ENCODE measurements around the gene SORCS2. TPM values are rescaled to one million over a fixed set of nuclear protein-coding genes. Genes with fewer than 3 reads are reported as not detected.

SORCS2 gene
- total RNA-seq, 4 donors from 2014 or later = 0.19 to 0.85 (median 0.66) TPM

DNA sequence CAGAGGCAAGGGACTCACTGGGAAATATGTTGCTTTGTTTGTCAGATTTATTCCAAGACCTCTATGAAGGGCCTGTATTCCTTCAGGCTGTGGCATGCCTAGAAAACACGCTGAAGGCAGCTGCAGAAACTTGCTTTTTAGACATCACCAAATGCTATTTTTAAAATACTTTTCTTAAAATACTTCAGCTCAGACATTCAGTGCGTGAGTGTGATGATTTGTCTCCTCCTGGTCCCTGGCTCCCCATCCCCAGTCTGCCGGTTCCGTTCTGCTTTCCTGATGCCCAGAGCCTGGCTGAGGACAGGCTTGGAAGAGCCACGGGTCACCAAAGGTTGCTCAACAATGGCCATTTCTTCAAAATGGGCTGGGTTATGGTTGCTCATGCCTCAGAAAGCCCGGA is 187.4 kb downstream of the SORCS2 start:
- TF ChIP-seq, protein P1, sequence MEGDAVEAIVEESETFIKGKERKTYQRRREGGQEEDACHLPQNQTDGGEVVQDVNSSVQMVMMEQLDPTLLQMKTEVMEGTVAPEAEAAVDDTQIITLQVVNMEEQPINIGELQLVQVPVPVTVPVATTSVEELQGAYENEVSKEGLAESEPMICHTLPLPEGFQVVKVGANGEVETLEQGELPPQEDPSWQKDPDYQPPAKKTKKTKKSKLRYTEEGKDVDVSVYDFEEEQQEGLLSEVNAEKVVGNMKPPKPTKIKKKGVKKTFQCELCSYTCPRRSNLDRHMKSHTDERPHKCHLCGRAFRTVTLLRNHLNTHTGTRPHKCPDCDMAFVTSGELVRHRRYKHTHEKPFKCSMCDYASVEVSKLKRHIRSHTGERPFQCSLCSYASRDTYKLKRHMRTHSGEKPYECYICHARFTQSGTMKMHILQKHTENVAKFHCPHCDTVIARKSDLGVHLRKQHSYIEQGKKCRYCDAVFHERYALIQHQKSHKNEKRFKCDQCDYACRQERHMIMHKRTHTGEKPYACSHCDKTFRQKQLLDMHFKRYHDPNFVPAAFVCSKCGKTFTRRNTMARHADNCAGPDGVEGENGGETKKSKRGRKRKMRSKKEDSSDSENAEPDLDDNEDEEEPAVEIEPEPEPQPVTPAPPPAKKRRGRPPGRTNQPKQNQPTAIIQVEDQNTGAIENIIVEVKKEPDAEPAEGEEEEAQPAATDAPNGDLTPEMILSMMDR (IDR thresholded peaks at IDR 0.05; ENCODE audit: low read depth) = no peak

DNA sequence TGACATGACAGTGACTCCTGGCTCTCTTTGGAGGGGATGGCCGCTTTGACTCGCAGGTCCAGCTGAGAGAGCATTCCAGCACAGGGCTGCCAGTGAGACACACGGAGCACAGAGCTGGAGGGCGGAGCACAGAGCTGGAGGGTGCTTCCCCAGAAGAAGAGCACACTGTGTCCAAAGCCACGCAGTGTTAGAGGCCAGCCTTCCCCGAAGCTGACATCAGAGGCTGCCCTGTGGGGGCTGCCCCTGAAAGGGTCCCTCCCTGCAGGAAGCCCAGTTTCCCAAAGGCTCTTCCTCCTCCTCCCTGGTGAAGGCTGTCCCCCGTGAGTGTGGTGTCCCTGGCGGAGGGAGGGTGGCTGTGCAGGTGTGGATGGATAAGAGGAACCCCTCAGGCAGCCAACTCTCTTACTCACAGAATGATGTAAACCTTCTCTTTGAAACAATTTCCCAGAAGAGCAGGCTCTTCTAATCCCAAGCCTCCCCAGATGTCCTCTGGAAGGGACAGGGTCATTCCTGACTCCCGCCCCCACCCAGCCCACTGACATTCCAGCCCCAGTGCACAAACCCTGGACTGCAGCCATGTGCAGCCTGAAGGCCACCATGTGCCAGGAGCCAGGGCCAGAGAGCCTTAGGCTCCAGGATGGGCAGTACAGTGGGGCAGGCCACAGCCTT is 189.0 kb downstream of the SORCS2 start:
- TF ChIP-seq, protein P1 (IDR thresholded peaks at IDR 0.05; ENCODE audit: low read depth) = no peak

DNA sequence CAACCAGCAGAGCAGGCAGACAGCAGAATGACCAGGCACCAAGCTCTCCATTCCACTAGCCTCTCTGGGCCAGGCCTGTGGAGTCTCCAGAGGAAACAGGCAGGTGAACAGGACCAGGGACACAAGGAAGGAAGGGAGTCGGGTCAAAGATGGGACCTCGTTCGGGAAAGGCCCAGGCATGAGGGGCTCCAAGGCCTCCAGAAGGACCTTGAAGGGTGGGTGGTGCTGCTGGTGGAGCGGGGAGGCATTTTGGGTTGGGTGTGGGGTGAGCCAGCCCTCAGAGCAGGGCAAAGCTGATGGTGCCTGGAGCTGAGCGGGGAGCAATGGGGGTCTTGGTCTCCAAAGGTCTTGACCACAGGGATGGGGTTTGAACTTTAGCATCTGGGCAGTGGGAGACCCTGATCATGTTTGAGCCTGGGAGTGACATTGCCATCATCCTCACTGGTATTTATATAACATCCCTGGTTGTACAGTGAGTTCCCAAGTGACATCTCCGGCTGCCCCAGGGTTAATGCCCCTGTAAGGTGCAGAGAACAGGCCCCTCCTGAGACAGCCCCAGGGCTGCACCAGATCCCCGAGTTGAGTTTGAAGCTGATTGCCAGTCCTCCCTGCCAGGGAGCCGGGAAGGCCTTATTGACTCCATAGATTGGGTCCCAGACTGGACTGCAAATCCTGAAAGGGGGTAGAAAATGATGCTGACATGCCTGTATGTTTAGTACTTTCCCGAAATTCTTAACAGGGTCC is 189.7 kb downstream of the SORCS2 start:
- TF ChIP-seq, protein P1 (IDR thresholded peaks at IDR 0.05; ENCODE audit: low read depth) = no peak

DNA sequence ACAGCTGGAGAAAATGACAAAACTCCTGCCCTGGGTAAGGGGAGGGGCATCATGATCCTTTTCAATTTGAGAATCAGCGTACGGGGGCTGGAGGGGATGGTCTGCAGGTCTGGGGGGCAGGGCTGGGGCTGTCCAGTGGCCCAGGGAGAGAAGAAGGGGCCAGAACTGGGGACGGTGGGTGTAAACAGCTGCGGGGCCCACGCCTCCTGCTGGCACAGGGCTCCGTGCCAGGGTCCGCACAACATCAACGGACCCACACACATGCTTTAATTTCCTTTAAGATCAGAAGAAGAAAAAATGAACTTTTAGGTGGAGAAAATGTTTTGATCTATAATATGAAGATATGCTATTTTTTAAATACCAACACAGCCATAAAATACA is 190.3 kb downstream of the SORCS2 start:
- TF ChIP-seq, protein P1 (IDR thresholded peaks at IDR 0.05; ENCODE audit: low read depth) = no peak

DNA sequence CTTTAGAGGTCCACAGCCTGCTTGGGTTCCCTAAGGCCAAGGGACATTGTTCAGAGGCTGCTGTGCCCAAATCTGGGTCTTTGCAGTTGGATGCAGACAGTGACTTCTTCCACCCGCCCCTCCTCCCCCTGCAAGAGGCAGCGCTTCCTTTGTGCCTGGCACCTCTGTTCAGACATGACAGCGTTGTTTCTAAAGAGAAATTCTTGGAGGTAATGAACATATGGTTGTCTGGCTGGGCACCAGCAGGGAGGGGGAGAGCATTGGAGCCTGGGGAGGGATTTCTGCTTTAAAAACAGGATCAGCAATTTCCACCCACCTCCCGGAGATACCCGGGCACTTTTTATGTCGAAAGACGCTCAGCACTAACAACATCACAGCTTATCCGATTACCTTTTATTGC is 190.9 kb downstream of the SORCS2 start:
- TF ChIP-seq, protein P1 (IDR thresholded peaks at IDR 0.05; ENCODE audit: low read depth) = no peak

DNA sequence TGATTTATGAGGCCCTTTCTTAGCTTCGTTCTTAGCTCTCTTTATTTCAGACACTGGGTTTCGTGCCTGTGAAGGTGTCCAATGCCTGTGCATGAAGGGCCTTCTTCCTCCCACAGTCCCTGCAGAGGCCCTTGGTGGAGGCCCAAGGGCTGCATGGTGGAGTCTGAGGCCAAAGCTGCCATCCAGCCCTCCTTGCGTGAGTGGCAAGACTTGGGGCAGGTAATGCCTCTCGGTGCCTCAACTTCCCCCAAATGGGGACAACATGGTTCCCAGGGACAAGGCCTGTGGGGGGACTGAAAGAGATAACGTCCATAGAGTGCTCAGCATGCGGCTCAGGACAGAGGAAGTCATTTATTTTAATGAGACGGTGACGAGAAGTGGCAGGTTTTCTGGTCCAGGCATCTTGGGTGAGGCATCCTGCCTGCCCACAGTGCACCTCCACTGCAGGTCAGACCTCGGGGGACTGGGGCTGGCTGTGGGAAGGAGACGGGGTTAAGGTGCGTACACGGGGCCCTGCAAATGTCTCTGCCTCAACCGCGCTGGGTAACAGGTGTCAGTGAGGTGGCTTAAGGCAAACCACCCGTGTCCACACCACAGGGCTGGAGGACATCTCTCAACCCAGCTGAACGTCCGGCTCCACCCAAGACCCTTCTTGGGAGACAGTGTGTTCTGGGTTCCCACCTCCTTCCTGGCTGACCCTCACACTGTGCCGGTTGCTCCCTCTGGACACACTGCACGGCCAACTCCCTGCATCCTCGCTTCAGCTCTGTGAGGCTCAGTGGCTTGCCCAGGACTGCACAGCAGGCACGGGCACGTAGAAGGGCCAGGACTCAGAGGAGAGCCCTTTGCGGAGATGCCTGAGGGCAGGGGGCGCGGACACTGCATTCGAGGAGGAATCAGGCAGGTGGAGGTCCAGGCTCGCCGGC is 191.9 kb downstream of the SORCS2 start:
- TF ChIP-seq, protein P1 (IDR thresholded peaks at IDR 0.05; ENCODE audit: low read depth) = no peak
